H9 (cell line): ENCODE results near the gene HOMER3. TPM values are rescaled to one million over a fixed set of nuclear protein-coding genes. Genes with fewer than 3 reads are reported as not detected.

Experiments used
- DNase-seq: peaks from one replicate; pipeline ENCODE4 v3.0.0-alpha.2; 2017
- H2AFZ ChIP-seq: one replicate; pipeline ENCODE4 v1.6.1; 2013; ENCODE audit warnings: mild to moderate bottlenecking, low read length, control low read depth, moderate library complexity
- H2AK5ac ChIP-seq: 2 replicates; pipeline ENCODE4 v1.6.1; 2013; ENCODE audit warnings: low read length, control low read depth, mixed read lengths; ENCODE audit not compliant: insufficient read length
- H2BK120ac ChIP-seq: one replicate; pipeline ENCODE4 v1.6.1; 2013; ENCODE audit warnings: low read depth, mild to moderate bottlenecking, low read length, control low read depth, inconsistent platforms; ENCODE audit not compliant: poor library complexity, severe bottlenecking
- H2BK12ac ChIP-seq: 2 replicates; pipeline ENCODE4 v1.6.1; 2013; ENCODE audit warnings: low read length, control low read depth, mixed read lengths, low read depth; ENCODE audit not compliant: insufficient read length
- H2BK15ac ChIP-seq: 2 replicates; pipeline ENCODE4 v1.6.1; 2013; ENCODE audit warnings: low read depth, low read length, control low read depth
- H2BK20ac ChIP-seq: one replicate; pipeline ENCODE4 v1.6.1; 2013; ENCODE audit warnings: low read depth, mild to moderate bottlenecking, low read length, control low read depth, inconsistent platforms; ENCODE audit not compliant: poor library complexity, severe bottlenecking
- H2BK5ac ChIP-seq: 2 replicates; pipeline ENCODE4 v1.6.1; 2013; ENCODE audit warnings: low read length, control low read depth, mixed read lengths; ENCODE audit not compliant: insufficient read length
- H3K14ac ChIP-seq: 2 replicates; pipeline ENCODE4 v1.6.1; 2013; ENCODE audit warnings: low read length, control low read depth; ENCODE audit not compliant: insufficient read depth
- H3K18ac ChIP-seq: 2 replicates; pipeline ENCODE4 v1.6.1; 2013; ENCODE audit warnings: low read depth, mild to moderate bottlenecking, mixed read lengths, low read length, control low read depth; ENCODE audit not compliant: insufficient read length
- H3K23ac ChIP-seq: 2 replicates; pipeline ENCODE4 v1.6.1; 2013; ENCODE audit warnings: low read length, control low read depth, mixed read lengths, low read depth; ENCODE audit not compliant: insufficient read length
- H3K23me2 ChIP-seq: 2 replicates; pipeline ENCODE4 v1.6.1; 2013; ENCODE audit warnings: low read depth, mild to moderate bottlenecking, mixed read lengths, low read length, control low read depth; ENCODE audit not compliant: insufficient read length, poor library complexity, severe bottlenecking
- H3K27ac ChIP-seq: 2 replicates; pipeline ENCODE4 v1.5.1; 2013; ENCODE audit warnings: low read length, control low read depth, mixed read lengths, low read depth; ENCODE audit not compliant: insufficient read length
- H3K27me3 ChIP-seq: 2 replicates; pipeline ENCODE4 v1.6.1; 2013; ENCODE audit warnings: low read length, control low read depth, inconsistent platforms; ENCODE audit not compliant: insufficient read depth
- H3K4ac ChIP-seq: 2 replicates; pipeline ENCODE4 v1.6.1; 2013; ENCODE audit warnings: low read depth, mild to moderate bottlenecking, control low read depth, inconsistent platforms, low read length, moderate library complexity
- H3K4me1 ChIP-seq: 2 replicates; pipeline ENCODE4 v1.6.1; 2013; ENCODE audit warnings: low read length, control low read depth, inconsistent platforms; ENCODE audit not compliant: insufficient read depth
- H3K4me2 ChIP-seq: 2 replicates; pipeline ENCODE4 v1.6.1; 2013; ENCODE audit warnings: low read length, control low read depth, mixed read lengths; ENCODE audit not compliant: insufficient read length, insufficient read depth
- H3K56ac ChIP-seq: 2 replicates; pipeline ENCODE4 v1.6.1; 2013; ENCODE audit warnings: low read depth, mild to moderate bottlenecking, mixed read lengths, low read length, control low read depth; ENCODE audit not compliant: insufficient read length
- H3K79me1 ChIP-seq: 2 replicates; pipeline ENCODE4 v1.6.1; 2013; ENCODE audit warnings: low read depth, mild to moderate bottlenecking, moderate library complexity, low read length, control low read depth, inconsistent platforms; ENCODE audit not compliant: insufficient read depth, poor library complexity, severe bottlenecking
- H3K79me2 ChIP-seq: 2 replicates; pipeline ENCODE4 v1.6.1; 2013; ENCODE audit warnings: low read length, control low read depth, inconsistent platforms; ENCODE audit not compliant: insufficient read depth
- H3K9ac ChIP-seq: 2 replicates; pipeline ENCODE4 v1.6.1; 2013; ENCODE audit warnings: low read length, control low read depth, mixed read lengths; ENCODE audit not compliant: insufficient read length; ENCODE audit errors: extremely low read depth
- H3K9me3 ChIP-seq: one replicate; pipeline ENCODE4 v1.6.1; 2013; ENCODE audit warnings: low read depth, low read length, inconsistent platforms; ENCODE audit not compliant: control insufficient read depth
- H3T11ph ChIP-seq: one replicate; pipeline ENCODE4 v1.6.1; 2013; ENCODE audit warnings: mild to moderate bottlenecking, low read length, control low read depth, inconsistent platforms
- H4K20me1 ChIP-seq: one replicate; pipeline ENCODE4 v1.6.1; 2013; ENCODE audit not compliant: control insufficient read depth, insufficient read length, insufficient read depth
- H4K5ac ChIP-seq: 2 replicates; pipeline ENCODE4 v1.6.1; 2013; ENCODE audit warnings: low read depth, mild to moderate bottlenecking, mixed read lengths, low read length, control low read depth; ENCODE audit not compliant: insufficient read length
- H4K8ac ChIP-seq: replicated peaks from 2 replicates; pipeline ENCODE4 v1.6.1; 2013; ENCODE audit warnings: low read length, control low read depth, mixed read lengths, low read depth; ENCODE audit not compliant: insufficient read length
- H4K91ac ChIP-seq: 2 replicates; pipeline ENCODE4 v1.6.1; 2013; ENCODE audit warnings: low read depth, mild to moderate bottlenecking, moderate library complexity, mixed read lengths, low read length, control low read depth; ENCODE audit not compliant: insufficient read length
- H3K27ac Mint-ChIP-seq, 3 experiments: 2 replicates in 2 of 3; 3 replicates in 1 of 3; pipeline ENCODE4 v1.8.0; 2020 to 2021; ENCODE audit warnings: mixed read lengths in 3 of 3, mild to moderate bottlenecking in 1 of 3, moderate library complexity in 1 of 3
- H3K27me3 Mint-ChIP-seq: 2 replicates; pipeline ENCODE4 v1.8.0; 2021; ENCODE audit warnings: low read depth, mild to moderate bottlenecking, moderate library complexity, mixed read lengths
- H3K36me3 Mint-ChIP-seq, 3 experiments: 2 replicates in 2 of 3; 3 replicates in 1 of 3; pipeline ENCODE4 v1.8.0; 2020 to 2021; ENCODE audit warnings: low read depth in 3 of 3, mixed read lengths in 3 of 3; ENCODE audit not compliant: insufficient read depth in 1 of 3
- H3K4me1 Mint-ChIP-seq, 2 experiments: 2 replicates each; pipeline ENCODE4 v1.8.0; 2020; ENCODE audit warnings: mixed read lengths in 2 of 2
- H3K4me3 Mint-ChIP-seq, 2 experiments: 2 replicates in 1 of 2; 3 replicates in 1 of 2; pipeline ENCODE4 v1.8.0; 2020 to 2021; ENCODE audit warnings: mild to moderate bottlenecking in 2 of 2, mixed read lengths in 2 of 2, moderate library complexity in 1 of 2
- H3K9me3 Mint-ChIP-seq, 2 experiments: 2 replicates in 1 of 2; 3 replicates in 1 of 2; pipeline ENCODE4 v1.8.0; 2020; ENCODE audit warnings: mild to moderate bottlenecking in 2 of 2, mixed read lengths in 2 of 2, moderate library complexity in 1 of 2
- CTCF ChIP-seq: fragments of 200-600 bp; sonication (generic); conservative IDR thresholded peaks from 3 replicates; pipeline ENCODE4 v1.8.0; 2021; ENCODE audit warnings: antibody characterized with exemption, mild to moderate bottlenecking
- WGBS: extraction: QIAGEN DNeasy Blood & Tissue Kit; methylation state at CpG from one replicate; pipeline ENCODE4 v1.1.7; 2013; ENCODE audit warnings: missing lambda C conversion rate, low lambda C conversion rate, mixed read lengths; ENCODE audit not compliant: insufficient read length; ENCODE audit errors: extremely low coverage; 5-methylcytosine and 5-hydroxymethylcytosine counted together
- total RNA-seq: library from RNA; stranded (reverse); gene quantifications from 2 replicates; pipeline ENCODE4 v1.2.1, GENCODE V29; 2021

The HOMER3 gene
- total RNA-seq, 1 experiment from 2014 or later: 20.2 TPM

GRCh38 chr19:18961767-18962620 lies 21.0 kb upstream of the HOMER3 start:
- Histone ChIP-seq H3T11ph (no peak overlapping the region), H2AK5ac (no peak overlapping the region), H2BK15ac (no peak overlapping the region), H4K91ac (no peak overlapping the region), H3K18ac (no peak overlapping the region), H3K14ac (no peak overlapping the region), H2AFZ (no peak overlapping the region), H3K79me1 (no peaks in the 10 kb centered on the region), H4K5ac (no peak overlapping the region), H3K4me2 (peak overlapping the region; percentile 3), H3K23ac (no peak overlapping the region), H3K9me3 (no peaks in the 10 kb centered on the region), H2BK12ac (no peak overlapping the region), H3K4me1 (no peaks in the 10 kb centered on the region), H3K23me2 (no peaks in the 10 kb centered on the region), H3K9ac (no peak overlapping the region), H3K27ac (no peak overlapping the region), H3K27me3 (no peaks in the 10 kb centered on the region), H4K20me1 (no peaks in the 10 kb centered on the region), H3K79me2 (no peaks in the 10 kb centered on the region), H3K56ac (no peak overlapping the region), H2BK20ac (no peak overlapping the region), H2BK5ac (no peak overlapping the region), H4K8ac (no peak overlapping the region), H2BK120ac (no peak overlapping the region), H3K4ac (no peak overlapping the region)
- H3K27me3 Mint-ChIP-seq: peaks cover 27% of the 10 kb centered on the region
- no peaks in the 10 kb centered on the region for H3K9me3 Mint-ChIP-seq
- peak; percentile 99 for DNase-seq
- peak overlapping the region in 2 of 3 experiments; percentile 71 to 88; a peak in 1 of 7 replicates for H3K27ac Mint-ChIP-seq
- no peaks in the 10 kb centered on the region for H3K36me3 Mint-ChIP-seq
- no CpG with 5 or more reads among the region's 26 CpGs for WGBS
- peak; percentile 48 for TF ChIP-seq CTCF
- peak overlapping the region in 1 of 2 experiments; percentile 62; a peak in 4 of 5 replicates for H3K4me3 Mint-ChIP-seq
- peaks cover 8 to 22% of the 10 kb centered on the region in 2 experiments for H3K4me1 Mint-ChIP-seq
